Ishikawa (cell line): ENCODE results near the gene DTYMK.

Experiments
- CEBPB ChIP-seq: IDR thresholded peaks from 2 replicates; pipeline ENCODE4 v1.6.1; 2012
- CREB1 ChIP-seq: IDR thresholded peaks from 2 replicates; pipeline ENCODE4 v1.6.1; 2012; ENCODE audit warnings: low read depth
- EGR1 ChIP-seq: IDR thresholded peaks from 2 replicates; pipeline ENCODE4 v1.6.1; 2012
- EP300 ChIP-seq: IDR thresholded peaks from 2 replicates; pipeline ENCODE4 v1.6.1; 2012; ENCODE audit warnings: borderline replicate concordance
- FOXM1 ChIP-seq: IDR thresholded peaks from 2 replicates; pipeline ENCODE4 v1.6.1; 2012; ENCODE audit warnings: low read depth, borderline replicate concordance
- MAX ChIP-seq: IDR thresholded peaks from 2 replicates; pipeline ENCODE4 v1.6.1; 2012
- NFIC ChIP-seq: IDR thresholded peaks from 2 replicates; pipeline ENCODE4 v1.6.1; 2012
- RAD21 ChIP-seq: IDR thresholded peaks from 2 replicates; pipeline ENCODE4 v1.6.1; 2012; ENCODE audit warnings: low read depth
- REST ChIP-seq: IDR thresholded peaks from 2 replicates; pipeline ENCODE4 v1.6.1; 2012; ENCODE audit warnings: low read depth, mild to moderate bottlenecking
- TAF1 ChIP-seq: IDR thresholded peaks from 2 replicates; pipeline ENCODE4 v1.6.1; 2012; ENCODE audit warnings: low read depth, mild to moderate bottlenecking
- TCF12 ChIP-seq: IDR thresholded peaks from 2 replicates; pipeline ENCODE4 v1.6.1; 2012; ENCODE audit warnings: low read depth
- TEAD4 ChIP-seq: IDR thresholded peaks from 2 replicates; pipeline ENCODE4 v1.6.1; 2012
- USF1 ChIP-seq: IDR thresholded peaks from 2 replicates; pipeline ENCODE4 v1.6.1; 2012
- YY1 ChIP-seq: IDR thresholded peaks from 2 replicates; pipeline ENCODE4 v1.6.1; 2012; ENCODE audit warnings: low read depth
- ZBTB7A ChIP-seq: IDR thresholded peaks from 2 replicates; pipeline ENCODE4 v1.6.1; 2012; ENCODE audit warnings: low read depth

The DTYMK gene

GRCh38 chr2:241672243-241673188 is 14.1 kb downstream of the DTYMK start:
- TF ChIP-seq RAD21 (no peak), REST (no peak), FOXM1 (no peak), EP300 (no peak), EGR1 (no peak), NFIC (no peak), USF1 (no peak), YY1 (no peak), CEBPB (no peak), TCF12 (no peak), MAX (no peak), ZBTB7A (no peak), TEAD4 (no peak), TAF1 (no peak), CREB1 (no peak)

- TF ChIP-seq YY1 = no peak
- no peak for TF ChIP-seq MAX
- TF ChIP-seq CEBPB = no peak
- TF ChIP-seq TCF12 = no peak
- TF ChIP-seq TEAD4 = no peak
- no peak for TF ChIP-seq ZBTB7A
- no peak for TF ChIP-seq TAF1
- no peak for TF ChIP-seq REST
Observed at GRCh38 chr2:241671457-241672240, 15.0 kb downstream of the DTYMK start.

GRCh38 chr2:241670333-241671110 is 16.1 kb downstream of the DTYMK start:
- TF ChIP-seq EP300 (no peak), NFIC (no peak), REST (no peak), YY1 (no peak)

- no peak for TF ChIP-seq CEBPB
- no peak for TF ChIP-seq RAD21
- TF ChIP-seq FOXM1 = no peak
- no peak for TF ChIP-seq TCF12
- no peak for TF ChIP-seq TAF1
- no peak for TF ChIP-seq MAX
- TF ChIP-seq USF1 = no peak
- TF ChIP-seq CREB1 = no peak
- TF ChIP-seq NFIC = no peak
- TF ChIP-seq EP300 = no peak
- no peak for TF ChIP-seq REST
- TF ChIP-seq EGR1 = no peak
- TF ChIP-seq YY1 = no peak
- TF ChIP-seq ZBTB7A = no peak
- no peak for TF ChIP-seq TEAD4
Observed at GRCh38 chr2:241668839-241669238, 17.8 kb downstream of the DTYMK start.
